Measurements from ENCODE around the gene ADAM10. TPM values are rescaled to one million over a fixed set of nuclear protein-coding genes. Genes with fewer than 3 reads are reported as not detected.

Gene ADAM10
- total RNA-seq, 1 donor from 2014 or later, result 125 TPM

DNA sequence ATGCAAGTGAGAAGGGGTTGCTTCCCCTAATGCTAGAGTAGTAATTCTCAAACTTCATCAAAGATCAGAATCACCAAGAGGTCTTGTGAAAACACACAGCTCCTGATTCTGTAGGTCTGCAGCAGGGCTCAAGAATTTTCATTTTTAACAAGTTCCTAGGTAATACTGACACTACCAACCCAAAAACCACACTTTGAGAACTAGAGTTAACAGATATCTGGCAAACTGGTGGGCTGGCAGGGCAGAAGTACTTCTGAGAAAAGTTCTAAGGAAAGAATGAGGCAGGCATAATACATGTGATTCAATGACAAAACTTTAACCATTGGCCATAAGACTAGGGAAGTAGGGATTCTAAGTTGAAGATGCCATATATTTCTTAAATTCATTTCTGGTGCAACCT, 12.8 kb upstream of the ADAM10 start:
- TF ChIP-seq, protein P1, sequence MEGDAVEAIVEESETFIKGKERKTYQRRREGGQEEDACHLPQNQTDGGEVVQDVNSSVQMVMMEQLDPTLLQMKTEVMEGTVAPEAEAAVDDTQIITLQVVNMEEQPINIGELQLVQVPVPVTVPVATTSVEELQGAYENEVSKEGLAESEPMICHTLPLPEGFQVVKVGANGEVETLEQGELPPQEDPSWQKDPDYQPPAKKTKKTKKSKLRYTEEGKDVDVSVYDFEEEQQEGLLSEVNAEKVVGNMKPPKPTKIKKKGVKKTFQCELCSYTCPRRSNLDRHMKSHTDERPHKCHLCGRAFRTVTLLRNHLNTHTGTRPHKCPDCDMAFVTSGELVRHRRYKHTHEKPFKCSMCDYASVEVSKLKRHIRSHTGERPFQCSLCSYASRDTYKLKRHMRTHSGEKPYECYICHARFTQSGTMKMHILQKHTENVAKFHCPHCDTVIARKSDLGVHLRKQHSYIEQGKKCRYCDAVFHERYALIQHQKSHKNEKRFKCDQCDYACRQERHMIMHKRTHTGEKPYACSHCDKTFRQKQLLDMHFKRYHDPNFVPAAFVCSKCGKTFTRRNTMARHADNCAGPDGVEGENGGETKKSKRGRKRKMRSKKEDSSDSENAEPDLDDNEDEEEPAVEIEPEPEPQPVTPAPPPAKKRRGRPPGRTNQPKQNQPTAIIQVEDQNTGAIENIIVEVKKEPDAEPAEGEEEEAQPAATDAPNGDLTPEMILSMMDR (IDR thresholded peaks at IDR 0.05; ENCODE audit: insufficient read depth, low read length, poor library complexity, severe bottlenecking), result no peak
- DNase-seq (ENCODE audit: low read depth), result no peak
- no peak overlapping the region for H3K4me3 ChIP-seq (ENCODE audit: low read depth, low read length)
- no peaks in the 10 kb centered on the region for H3K36me3 ChIP-seq (ENCODE audit: control insufficient read depth, insufficient read depth, low read length)
- H3K27me3 ChIP-seq (ENCODE audit: control insufficient read depth, insufficient read depth, low read length), result no peaks in the 10 kb centered on the region

DNA sequence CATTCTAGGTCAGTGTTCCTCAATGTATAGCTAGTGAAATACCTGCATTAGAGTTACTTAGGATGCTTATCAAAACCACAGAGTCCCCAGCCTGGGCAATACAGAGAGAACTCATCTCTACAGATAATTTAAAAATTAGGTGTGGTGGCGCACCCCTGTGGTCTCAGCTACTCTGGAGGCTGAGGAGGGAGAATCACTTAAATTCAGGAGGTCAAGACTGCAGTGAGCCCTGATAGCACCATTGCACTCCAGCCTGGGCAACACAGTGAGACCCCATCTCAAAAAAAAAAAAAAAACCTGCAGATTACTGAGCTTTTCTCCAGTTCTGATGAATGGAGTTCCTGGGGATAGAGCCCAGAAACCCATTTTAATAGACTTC, 11.5 kb upstream of the ADAM10 start:
- no peaks in the 10 kb centered on the region for H3K36me3 ChIP-seq (ENCODE audit: control insufficient read depth, insufficient read depth, low read length)
- TF ChIP-seq, protein P1 (IDR thresholded peaks at IDR 0.05; ENCODE audit: insufficient read depth, low read length, poor library complexity, severe bottlenecking), result no peak
- H3K27me3 ChIP-seq (ENCODE audit: control insufficient read depth, insufficient read depth, low read length), result no peaks in the 10 kb centered on the region
- DNase-seq (ENCODE audit: low read depth), result no peak
- no peak overlapping the region for H3K4me3 ChIP-seq (ENCODE audit: low read depth, low read length)

DNA sequence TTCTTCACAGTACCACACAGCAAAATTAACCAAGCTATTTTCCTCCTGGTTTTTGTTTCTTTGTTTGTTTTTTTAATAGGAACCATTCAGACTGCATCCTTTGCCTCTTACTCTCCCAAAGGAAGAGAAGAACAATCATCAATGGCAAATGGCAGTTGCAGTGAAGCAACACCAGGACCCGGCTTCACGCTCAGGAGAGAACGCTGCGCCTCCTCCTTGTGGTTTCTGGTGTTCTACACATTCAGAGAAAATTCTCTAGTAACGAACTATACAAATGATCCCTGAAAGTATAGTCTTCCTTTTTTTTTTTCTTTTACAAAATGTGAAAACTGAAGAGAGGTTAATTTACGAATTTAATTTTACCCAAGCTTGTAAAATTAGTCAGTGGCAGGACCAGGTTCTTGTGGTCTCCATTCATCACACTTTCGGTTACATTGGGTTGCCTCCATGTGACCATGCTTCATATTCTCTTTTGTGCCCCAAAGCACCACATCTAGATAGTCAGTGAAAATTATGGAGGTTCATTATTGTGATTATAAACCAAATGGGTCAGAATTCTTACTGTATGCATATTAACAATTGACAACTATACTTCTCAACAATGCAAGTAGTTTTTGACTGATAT, 11.0 kb upstream of the ADAM10 start:
- H3K4me3 ChIP-seq (ENCODE audit: low read depth, low read length), result no peak overlapping the region
- TF ChIP-seq, protein P1 (IDR thresholded peaks at IDR 0.05; ENCODE audit: insufficient read depth, low read length, poor library complexity, severe bottlenecking), result no peak
- no peaks in the 10 kb centered on the region for H3K27me3 ChIP-seq (ENCODE audit: control insufficient read depth, insufficient read depth, low read length)
- DNase-seq (ENCODE audit: low read depth), result no peak
- H3K36me3 ChIP-seq (ENCODE audit: control insufficient read depth, insufficient read depth, low read length), result no peaks in the 10 kb centered on the region

DNA sequence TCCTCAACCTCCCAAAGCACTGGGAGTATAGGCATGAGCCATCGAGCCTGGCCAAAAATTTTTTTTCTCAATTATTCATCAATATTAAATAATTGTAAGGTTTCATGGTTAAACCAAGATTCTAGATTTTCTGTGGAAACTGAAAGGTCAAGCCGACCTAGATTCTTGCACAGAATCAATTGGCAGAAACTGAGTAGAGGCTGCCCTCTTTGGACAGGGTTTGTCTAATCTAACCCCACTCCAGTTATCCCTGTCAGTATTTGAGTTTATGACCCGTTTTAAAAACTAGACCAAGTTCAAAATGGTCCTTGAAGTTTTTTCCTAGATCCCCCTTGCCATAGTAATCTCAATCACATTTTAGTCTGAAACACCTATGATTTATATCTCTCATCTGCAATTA, 8.6 kb upstream of the ADAM10 start:
- DNase-seq (ENCODE audit: low read depth), result no peak
- H3K27me3 ChIP-seq (ENCODE audit: control insufficient read depth, insufficient read depth, low read length), result no peaks in the 10 kb centered on the region
- H3K36me3 ChIP-seq (ENCODE audit: control insufficient read depth, insufficient read depth, low read length), result no peaks in the 10 kb centered on the region
- H3K4me3 ChIP-seq (ENCODE audit: low read depth, low read length), result no peak overlapping the region
- TF ChIP-seq, protein P1 (IDR thresholded peaks at IDR 0.05; ENCODE audit: insufficient read depth, low read length, poor library complexity, severe bottlenecking), result peak; percentile 13

DNA sequence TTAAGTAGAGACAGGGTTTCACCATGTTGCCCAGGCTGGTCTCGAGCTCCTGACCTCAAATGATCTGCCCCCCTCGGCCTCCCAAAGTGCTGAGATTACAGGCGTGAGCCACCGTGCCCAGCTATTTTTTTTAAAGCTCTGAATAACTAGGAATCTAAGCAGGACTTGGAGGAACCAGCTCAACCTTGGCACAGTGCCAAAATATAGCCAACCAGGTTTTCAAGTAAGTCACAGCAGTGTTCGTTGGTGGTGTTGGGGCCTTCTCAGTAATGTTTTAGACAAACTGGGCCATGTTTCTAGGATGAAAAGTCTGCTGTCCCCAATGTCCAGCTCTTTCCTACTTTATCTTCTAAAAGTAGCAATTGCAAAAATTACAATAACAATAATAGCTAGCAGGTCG, 6.4 kb upstream of the ADAM10 start:
- Histone ChIP-seq H3K27me3 (ENCODE audit: control insufficient read depth, insufficient read depth, low read length) (no peaks in the 10 kb centered on the region), H3K4me3 (ENCODE audit: low read depth, low read length) (no peak overlapping the region), H3K36me3 (ENCODE audit: control insufficient read depth, insufficient read depth, low read length) (no peaks in the 10 kb centered on the region)
- DNase-seq (ENCODE audit: low read depth), result no peak
- TF ChIP-seq, protein P1 (IDR thresholded peaks at IDR 0.05; ENCODE audit: insufficient read depth, low read length, poor library complexity, severe bottlenecking), result no peak

DNA sequence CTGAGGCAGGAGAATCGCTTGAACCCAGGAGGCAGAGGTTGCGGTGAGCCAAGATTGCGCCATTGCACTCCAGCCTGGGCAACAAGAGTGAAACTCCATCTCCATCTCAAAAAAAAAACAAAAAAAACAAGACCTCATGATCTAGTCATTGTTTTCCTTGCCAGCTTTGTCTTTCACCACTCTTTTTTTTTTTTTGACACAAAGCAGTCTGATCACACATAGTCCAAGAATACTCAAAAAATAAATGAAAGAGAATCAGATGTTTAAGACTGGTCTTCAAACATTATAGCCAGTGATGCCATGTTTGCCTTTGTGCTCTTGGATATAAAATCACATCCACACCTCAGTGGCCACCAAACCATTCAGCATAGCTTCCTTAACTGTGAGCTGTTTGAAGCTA, 5.8 kb upstream of the ADAM10 start:
- TF ChIP-seq, protein P1 (IDR thresholded peaks at IDR 0.05; ENCODE audit: insufficient read depth, low read length, poor library complexity, severe bottlenecking), result no peak
- Histone ChIP-seq H3K27me3 (ENCODE audit: control insufficient read depth, insufficient read depth, low read length) (no peaks in the 10 kb centered on the region), H3K4me3 (ENCODE audit: low read depth, low read length) (no peak overlapping the region), H3K36me3 (ENCODE audit: control insufficient read depth, insufficient read depth, low read length) (no peaks in the 10 kb centered on the region)
- DNase-seq (ENCODE audit: low read depth), result no peak
